Cardiac muscle cell (in vitro differentiated cells and primary cell): ENCODE data around the gene PPM1J. TPM values are rescaled to one million over a fixed set of nuclear protein-coding genes. Genes with fewer than 3 reads are reported as not detected.
A peak's percentile ranks its signal among the peaks of the same experiment; 100 is the strongest.

Experiments used
- DNase-seq, 2 donors: peaks; one replicate each; pipeline versions ENCODE4 v3.0.0 to v3.0.0-alpha.2; 2010 to 2017; ENCODE audit warnings: low read depth in 1 of 2, low spot score in 1 of 2
- H3K27ac ChIP-seq: fragments of 200-600 bp; sonication (generic); 2 replicates; pipeline ENCODE4 v1.5.1; 2016
- H3K27me3 ChIP-seq: fragments of 200-600 bp; sonication (generic); 2 replicates; pipeline ENCODE4 v1.6.0; 2016; ENCODE audit warnings: control low read depth
- H3K36me3 ChIP-seq: fragments of 200-600 bp; sonication (generic); 2 replicates; pipeline ENCODE4 v1.5.1; 2016; ENCODE audit warnings: control low read depth
- H3K4me1 ChIP-seq: fragments of 200-600 bp; sonication (generic); 2 replicates; pipeline ENCODE4 v1.8.1; 2017; ENCODE audit warnings: low read depth, mild to moderate bottlenecking, mixed run types
- H3K4me3 ChIP-seq: fragments of 200-600 bp; sonication (generic); 2 replicates; pipeline ENCODE4 v1.5.1; 2016; ENCODE audit warnings: mild to moderate bottlenecking
- H3K9me3 ChIP-seq: fragments of 200-600 bp; sonication (generic); 2 replicates; pipeline ENCODE4 v1.5.1; 2017; ENCODE audit warnings: low read depth, mild to moderate bottlenecking, control low read depth
- CTCF ChIP-seq: IDR thresholded peaks from 2 replicates; pipeline ENCODE4 v1.5.1; 2012; ENCODE audit warnings: low read depth, mild to moderate bottlenecking, low read length
- polyA plus RNA-seq: library from polyadenylated mRNA; unstranded; fragments of >200 nt; fragmentation: Nextera tagmentation; extraction: Ambion mirVana; gene quantifications from 2 replicates; pipeline ENCODE4 v1.2.1, GENCODE V29; 2016
- total RNA-seq: library from RNA; depleted of rRNA; stranded (reverse); fragments of >200 nt; gene quantifications from 2 replicates; pipeline ENCODE4 v1.2.3, GENCODE V29; 2016

The PPM1J gene
- total and polyA plus RNA-seq, 2 experiments from 2014 or later: 20.1 to 21.9 TPM

GRCh38 chr1:112710586-112710985 lies 4.5 kb downstream of the PPM1J start:
- Histone ChIP-seq H3K27ac (no peak overlapping the region), H3K27me3 (no peaks in the 10 kb centered on the region), H3K9me3 (no peaks in the 10 kb centered on the region), H3K4me3 (no peak overlapping the region), H3K36me3 (no peaks in the 10 kb centered on the region), H3K4me1 (peaks cover 5% of the 10 kb centered on the region)
- no peak for TF ChIP-seq CTCF
- DNase-seq: no peak

- no peaks in the 10 kb centered on the region for H3K36me3 ChIP-seq
- no peak for TF ChIP-seq CTCF
- no peaks in the 10 kb centered on the region for H3K9me3 ChIP-seq
- DNase-seq: no peak
- no peak overlapping the region for H3K4me3 ChIP-seq
- peaks cover 9% of the 10 kb centered on the region for H3K4me1 ChIP-seq
- H3K27ac ChIP-seq: no peak overlapping the region
- no peaks in the 10 kb centered on the region for H3K27me3 ChIP-seq
Observed at GRCh38 chr1:112710159-112710558, 5.0 kb downstream of the PPM1J start.

GRCh38 chr1:112708489-112708888 lies 6.6 kb downstream of the PPM1J start:
- Histone ChIP-seq H3K4me1 (peaks cover 15% of the 10 kb centered on the region), H3K36me3 (no peaks in the 10 kb centered on the region), H3K9me3 (no peaks in the 10 kb centered on the region), H3K27me3 (no peaks in the 10 kb centered on the region), H3K4me3 (no peak overlapping the region), H3K27ac (no peak overlapping the region)
- no peak for TF ChIP-seq CTCF
- DNase-seq: no peak

GRCh38 chr1:112708002-112708448 lies 7.1 kb downstream of the PPM1J start:
- no peak overlapping the region for H3K27ac ChIP-seq
- no peak overlapping the region for H3K4me3 ChIP-seq
- no peak for TF ChIP-seq CTCF
- no peak for DNase-seq
- H3K36me3 ChIP-seq: no peaks in the 10 kb centered on the region
- H3K9me3 ChIP-seq: no peaks in the 10 kb centered on the region
- H3K4me1 ChIP-seq: peaks cover 15% of the 10 kb centered on the region
- H3K27me3 ChIP-seq: no peaks in the 10 kb centered on the region

GRCh38 chr1:112707221-112708001 lies 7.7 kb downstream of the PPM1J start:
- peak; percentile 92 for TF ChIP-seq CTCF
- Histone ChIP-seq H3K9me3 (no peaks in the 10 kb centered on the region), H3K4me3 (peak overlapping the region; percentile 79), H3K4me1 (peaks cover 15% of the 10 kb centered on the region), H3K27me3 (no peaks in the 10 kb centered on the region), H3K36me3 (no peaks in the 10 kb centered on the region), H3K27ac (peak overlapping the region; percentile 49)
- DNase-seq: peak; percentile 93 to 94
